AG10803 (cell line): ENCODE results near the gene FOLR2.
"Not testable (repeated sequence)": the region's sequence is repeated elsewhere in the genome, so short reads cannot be mapped to it uniquely, and the experiment has no call there.

Experiments
- DNase-seq: peaks from one replicate; pipeline ENCODE4 v3.0.0; 2010; ENCODE audit warnings: low read depth
- H3K4me3 ChIP-seq: 2 replicates; pipeline ENCODE4 v1.5.1; 2011; ENCODE audit warnings: mild to moderate bottlenecking, low read length, control low read depth
- CTCF ChIP-seq: conservative IDR thresholded peaks from 2 replicates; pipeline ENCODE4 v1.5.1; 2011; ENCODE audit warnings: mild to moderate bottlenecking, low read length, control low read depth, inconsistent platforms

Gene FOLR2

GRCh38 chr11:72253392-72253791 is 36.8 kb downstream of the FOLR2 start:
- TF ChIP-seq CTCF = no peak
- no peak for DNase-seq
- H3K4me3 ChIP-seq = no peak overlapping the region

DNA sequence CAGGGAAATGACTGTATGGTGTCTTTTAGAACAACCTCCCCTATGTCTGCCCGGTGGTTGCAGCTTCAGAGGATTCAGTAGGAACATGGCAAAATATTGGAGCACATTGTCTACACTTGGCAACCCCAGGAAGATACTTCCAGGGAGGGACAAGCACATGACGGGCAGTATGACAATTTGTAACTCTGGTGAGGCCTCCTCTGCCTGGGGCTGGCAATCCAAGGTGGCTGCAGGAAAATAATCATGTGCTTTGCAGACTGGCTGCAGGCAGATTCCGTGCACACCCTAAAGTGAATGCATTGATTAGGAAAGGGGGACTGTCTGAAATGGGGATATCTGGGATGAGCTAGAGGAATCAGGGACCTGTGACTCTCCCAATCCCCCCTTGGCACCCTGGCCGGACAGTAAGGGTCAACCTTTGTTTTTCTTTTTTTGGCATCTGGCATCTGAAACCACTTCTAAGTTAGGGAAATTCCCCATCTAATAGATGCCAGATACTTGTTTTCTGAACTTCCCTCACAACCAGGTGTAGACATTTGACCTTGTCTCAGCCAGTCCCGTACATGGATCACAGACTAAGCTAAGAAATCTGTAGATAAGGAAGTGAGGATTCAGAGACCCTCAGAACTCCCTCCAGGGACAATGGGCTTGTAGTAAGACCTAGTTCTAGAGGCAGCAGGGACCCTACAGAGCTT is 37.9 kb downstream of the FOLR2 start:
- no peak for DNase-seq
- no peak for TF ChIP-seq CTCF
- no peak overlapping the region for H3K4me3 ChIP-seq

DNA sequence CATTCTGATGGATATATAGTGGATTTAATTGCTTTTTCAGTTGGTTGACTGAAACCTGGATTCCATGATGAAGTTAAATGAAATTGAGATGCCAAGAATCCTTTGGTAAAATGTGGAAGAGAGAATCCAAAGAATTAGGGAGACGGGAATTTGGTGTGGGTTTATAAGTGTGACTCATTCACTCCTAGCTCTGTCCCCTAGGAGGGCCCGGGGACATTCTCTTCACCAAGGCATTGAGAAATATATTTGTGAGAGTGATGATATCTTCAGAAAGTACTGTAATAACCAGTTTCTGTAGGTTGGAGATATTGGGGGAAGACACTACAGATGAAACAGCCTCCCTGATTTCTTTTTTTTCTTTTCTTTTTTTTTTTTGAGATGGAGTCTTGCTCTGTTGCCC is 41.0 kb downstream of the FOLR2 start:
- DNase-seq = peak; percentile 26
- TF ChIP-seq CTCF = no peak

DNA sequence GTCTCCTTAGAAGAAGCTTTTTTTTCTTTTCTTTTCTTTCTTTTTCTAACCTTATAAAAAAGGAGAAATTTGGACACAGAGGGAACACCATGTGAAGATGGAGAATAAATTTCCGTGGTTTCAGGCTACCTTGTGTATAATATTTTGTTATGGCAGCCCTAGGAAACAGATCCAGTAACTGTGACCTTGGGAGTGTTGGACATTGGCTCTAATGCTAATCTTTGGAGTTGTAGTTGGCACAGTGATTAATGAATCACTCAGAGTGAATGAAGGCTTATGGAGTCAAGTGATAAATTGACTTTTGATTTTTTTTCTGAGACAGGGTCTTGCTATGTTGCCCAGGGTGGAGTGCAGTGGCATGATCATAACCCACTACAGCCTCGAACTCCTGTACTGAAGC is 42.9 kb downstream of the FOLR2 start:
- no peak overlapping the region for H3K4me3 ChIP-seq
- no peak for TF ChIP-seq CTCF
- no peak for DNase-seq

More for the DNA sequence above, 41.0 kb downstream of the FOLR2 start:
- H3K4me3 ChIP-seq = no peak overlapping the region

DNA sequence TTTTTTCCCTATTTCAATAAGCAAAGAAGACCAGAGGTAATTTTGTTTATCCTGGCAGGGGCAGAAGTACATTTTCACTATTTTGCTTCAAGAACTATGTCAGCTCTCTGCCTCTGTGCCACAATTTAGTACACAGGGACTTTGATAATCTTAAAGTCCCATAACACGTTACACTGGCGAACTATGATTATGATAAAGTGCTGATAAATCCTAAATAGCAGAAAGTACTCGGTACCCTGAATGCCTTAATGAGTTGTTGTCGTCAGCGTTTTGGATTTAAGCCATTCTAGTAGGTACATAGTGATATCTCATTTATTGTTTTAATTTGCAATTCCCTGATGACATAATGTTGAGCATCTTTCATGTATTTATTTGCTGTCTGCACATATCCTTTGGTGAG is 44.0 kb downstream of the FOLR2 start:
- no peak for TF ChIP-seq CTCF
- no peak for DNase-seq
- no peak overlapping the region for H3K4me3 ChIP-seq

- DNase-seq = peak; percentile 25
- no peak for TF ChIP-seq CTCF
- no peak overlapping the region for H3K4me3 ChIP-seq
Observed at GRCh38 chr11:72263361-72263760, 46.8 kb downstream of the FOLR2 start.

DNA sequence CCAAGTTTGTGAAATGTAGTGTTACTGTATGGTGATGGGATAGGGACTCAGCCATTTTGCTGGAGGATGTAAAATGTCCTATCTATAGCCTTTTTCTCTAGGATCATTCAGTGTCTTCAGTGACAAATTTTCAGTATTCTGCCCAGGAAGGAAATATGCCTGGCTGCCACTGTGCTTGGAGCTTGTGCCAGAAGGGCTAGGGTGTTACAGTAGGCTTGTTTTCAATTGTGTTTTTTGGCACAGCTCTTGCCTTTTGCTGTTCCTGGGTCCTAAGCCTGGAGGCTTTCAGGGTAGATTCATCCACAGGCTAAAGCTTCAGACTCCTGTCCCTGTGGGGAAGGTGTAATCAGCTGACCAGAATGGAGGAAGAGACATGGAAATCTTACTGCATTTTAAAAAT is 49.4 kb downstream of the FOLR2 start:
- DNase-seq = no peak
- no peak overlapping the region for H3K4me3 ChIP-seq
- no peak for TF ChIP-seq CTCF

GRCh38 chr11:72266960-72267359 is 50.4 kb downstream of the FOLR2 start:
- not testable (repeated sequence) for H3K4me3 ChIP-seq, DNase-seq
